Measurements from ENCODE around the gene ANO7.
"Not testable (repeated sequence)": the region's sequence is repeated elsewhere in the genome, so short reads cannot be mapped to it uniquely, and the experiment has no call there.

- TF ChIP-seq, protein P1, sequence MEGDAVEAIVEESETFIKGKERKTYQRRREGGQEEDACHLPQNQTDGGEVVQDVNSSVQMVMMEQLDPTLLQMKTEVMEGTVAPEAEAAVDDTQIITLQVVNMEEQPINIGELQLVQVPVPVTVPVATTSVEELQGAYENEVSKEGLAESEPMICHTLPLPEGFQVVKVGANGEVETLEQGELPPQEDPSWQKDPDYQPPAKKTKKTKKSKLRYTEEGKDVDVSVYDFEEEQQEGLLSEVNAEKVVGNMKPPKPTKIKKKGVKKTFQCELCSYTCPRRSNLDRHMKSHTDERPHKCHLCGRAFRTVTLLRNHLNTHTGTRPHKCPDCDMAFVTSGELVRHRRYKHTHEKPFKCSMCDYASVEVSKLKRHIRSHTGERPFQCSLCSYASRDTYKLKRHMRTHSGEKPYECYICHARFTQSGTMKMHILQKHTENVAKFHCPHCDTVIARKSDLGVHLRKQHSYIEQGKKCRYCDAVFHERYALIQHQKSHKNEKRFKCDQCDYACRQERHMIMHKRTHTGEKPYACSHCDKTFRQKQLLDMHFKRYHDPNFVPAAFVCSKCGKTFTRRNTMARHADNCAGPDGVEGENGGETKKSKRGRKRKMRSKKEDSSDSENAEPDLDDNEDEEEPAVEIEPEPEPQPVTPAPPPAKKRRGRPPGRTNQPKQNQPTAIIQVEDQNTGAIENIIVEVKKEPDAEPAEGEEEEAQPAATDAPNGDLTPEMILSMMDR (IDR thresholded peaks at IDR 0.05): not testable (repeated sequence)
- not testable (repeated sequence) for TF ChIP-seq POLR2A (IDR thresholded peaks at IDR 0.05)
Observed at GRCh38 chr2:241197246-241197645, 8.8 kb downstream of the ANO7 start.
